ENCODE data around the gene CALML3.

CALML3 gene

GRCh38 chr10:5525561-5526341 lies 990 bp downstream of the CALML3 start:
- DNase-seq (ENCODE audit: low read depth): no peak

GRCh38 chr10:5526691-5527331 lies 2.0 kb downstream of the CALML3 start:
- DNase-seq (ENCODE audit: low read depth): no peak

GRCh38 chr10:5527332-5528200 lies 2.8 kb downstream of the CALML3 start:
- no peak for DNase-seq (ENCODE audit: low read depth)

GRCh38 chr10:5528989-5529701 lies 4.4 kb downstream of the CALML3 start:
- DNase-seq (ENCODE audit: low read depth): no peak

GRCh38 chr10:5529702-5530411 lies 5.1 kb downstream of the CALML3 start:
- DNase-seq (ENCODE audit: low read depth): no peak

GRCh38 chr10:5530412-5530806 lies 5.6 kb downstream of the CALML3 start:
- no peak for DNase-seq (ENCODE audit: low read depth)

GRCh38 chr10:5530846-5531557 lies 6.2 kb downstream of the CALML3 start:
- no peak for DNase-seq (ENCODE audit: low read depth)

- no peak for DNase-seq (ENCODE audit: low read depth)
These were observed 7.0 kb downstream of the CALML3 start for GRCh38 chr10:5531558-5532306.

- DNase-seq (ENCODE audit: low read depth): no peak
These were observed 7.5 kb downstream of the CALML3 start for GRCh38 chr10:5532307-5532605.

GRCh38 chr10:5532618-5533097 lies 7.9 kb downstream of the CALML3 start:
- DNase-seq (ENCODE audit: low read depth): no peak

- no peak for DNase-seq (ENCODE audit: low read depth)
These were observed 8.5 kb downstream of the CALML3 start for GRCh38 chr10:5533098-5533731.

- no peak for DNase-seq (ENCODE audit: low read depth)
These were observed 9.5 kb downstream of the CALML3 start for GRCh38 chr10:5534051-5534821.

GRCh38 chr10:5534880-5535856 lies 10.4 kb downstream of the CALML3 start:
- DNase-seq (ENCODE audit: low read depth): no peak

GRCh38 chr10:5536486-5537081 lies 11.8 kb downstream of the CALML3 start:
- no peak for DNase-seq (ENCODE audit: low read depth)

GRCh38 chr10:5537684-5538083 lies 12.9 kb downstream of the CALML3 start:
- no peak for DNase-seq (ENCODE audit: low read depth)

GRCh38 chr10:5538446-5538845 lies 13.7 kb downstream of the CALML3 start:
- no peak for DNase-seq (ENCODE audit: low read depth)

Data from stimulated activated CD8-positive, alpha-beta memory T cell treated with anti-CD3 and anti-CD28 coated beads, Interleukin-7, amount 100 ng/mL, for 24 hours (primary cell).